NB4 (cell line): ENCODE results near the gene PAQR8.

ENCODE experiments used
- DNase-seq: peaks from one replicate; pipeline ENCODE4 v3.0.0; 2010; ENCODE audit warnings: low read depth
- H3K4me3 ChIP-seq: one replicate; pipeline ENCODE4 v1.5.1; 2011; ENCODE audit warnings: mild to moderate bottlenecking, low read depth, low read length, moderate library complexity
- MYC ChIP-seq: IDR thresholded peaks from 2 replicates; pipeline ENCODE4 v1.6.1; 2011; ENCODE audit warnings: low read depth, low read length
- POLR2A ChIP-seq: IDR thresholded peaks from 2 replicates; pipeline ENCODE4 v1.6.1; 2011; ENCODE audit warnings: mild to moderate bottlenecking; ENCODE audit not compliant: insufficient read length; ENCODE audit errors: extremely low read depth
- TF ChIP-seq, protein P1 (sequence below): IDR thresholded peaks from one replicate; pipeline ENCODE4 v1.5.1; 2012; ENCODE audit warnings: low read depth, low read length
- TF ChIP-seq, protein P2 (sequence below): IDR thresholded peaks from 2 replicates; pipeline ENCODE4 v1.6.1; 2011; ENCODE audit warnings: low read depth, low read length

PAQR8 gene

DNA sequence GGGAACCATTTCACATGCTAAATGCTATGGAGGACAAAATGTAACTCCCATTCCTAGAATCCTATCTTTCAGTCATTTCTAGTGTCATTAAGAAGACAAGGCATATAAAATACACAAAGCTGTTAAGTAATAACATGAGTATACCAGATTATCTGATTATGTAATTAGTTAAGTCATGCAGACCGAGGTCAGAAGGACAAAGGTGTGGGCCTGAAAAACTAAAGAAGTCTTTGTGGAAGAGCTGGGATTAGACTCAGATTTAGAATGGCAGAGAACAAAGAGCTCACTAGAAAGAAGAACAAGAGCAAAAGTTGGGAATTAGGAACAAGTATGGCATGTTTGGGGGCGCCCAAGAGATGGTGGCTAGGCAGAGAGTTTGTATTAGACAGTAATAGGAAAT lies 95.1 kb downstream of the PAQR8 start:
- no peak for DNase-seq

More for the DNA sequence above, 95.1 kb downstream of the PAQR8 start:
- TF ChIP-seq, protein P1, sequence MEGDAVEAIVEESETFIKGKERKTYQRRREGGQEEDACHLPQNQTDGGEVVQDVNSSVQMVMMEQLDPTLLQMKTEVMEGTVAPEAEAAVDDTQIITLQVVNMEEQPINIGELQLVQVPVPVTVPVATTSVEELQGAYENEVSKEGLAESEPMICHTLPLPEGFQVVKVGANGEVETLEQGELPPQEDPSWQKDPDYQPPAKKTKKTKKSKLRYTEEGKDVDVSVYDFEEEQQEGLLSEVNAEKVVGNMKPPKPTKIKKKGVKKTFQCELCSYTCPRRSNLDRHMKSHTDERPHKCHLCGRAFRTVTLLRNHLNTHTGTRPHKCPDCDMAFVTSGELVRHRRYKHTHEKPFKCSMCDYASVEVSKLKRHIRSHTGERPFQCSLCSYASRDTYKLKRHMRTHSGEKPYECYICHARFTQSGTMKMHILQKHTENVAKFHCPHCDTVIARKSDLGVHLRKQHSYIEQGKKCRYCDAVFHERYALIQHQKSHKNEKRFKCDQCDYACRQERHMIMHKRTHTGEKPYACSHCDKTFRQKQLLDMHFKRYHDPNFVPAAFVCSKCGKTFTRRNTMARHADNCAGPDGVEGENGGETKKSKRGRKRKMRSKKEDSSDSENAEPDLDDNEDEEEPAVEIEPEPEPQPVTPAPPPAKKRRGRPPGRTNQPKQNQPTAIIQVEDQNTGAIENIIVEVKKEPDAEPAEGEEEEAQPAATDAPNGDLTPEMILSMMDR = no peak
- TF ChIP-seq, protein P2, sequence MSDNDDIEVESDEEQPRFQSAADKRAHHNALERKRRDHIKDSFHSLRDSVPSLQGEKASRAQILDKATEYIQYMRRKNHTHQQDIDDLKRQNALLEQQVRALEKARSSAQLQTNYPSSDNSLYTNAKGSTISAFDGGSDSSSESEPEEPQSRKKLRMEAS = no peak
- TF ChIP-seq MYC (no peak), POLR2A (no peak)
- no peak overlapping the region for H3K4me3 ChIP-seq
